HG02885 (cell line): ENCODE data around the gene MIOX.

Experiments
- ATAC-seq: cut with Tn5 transposase; IDR thresholded peaks from one replicate; pipeline ENCODE4 v1.9.1; 2021; ENCODE audit warnings: mild to moderate bottlenecking; ENCODE audit not compliant: unreplicated experiment, poor library complexity

MIOX gene

DNA sequence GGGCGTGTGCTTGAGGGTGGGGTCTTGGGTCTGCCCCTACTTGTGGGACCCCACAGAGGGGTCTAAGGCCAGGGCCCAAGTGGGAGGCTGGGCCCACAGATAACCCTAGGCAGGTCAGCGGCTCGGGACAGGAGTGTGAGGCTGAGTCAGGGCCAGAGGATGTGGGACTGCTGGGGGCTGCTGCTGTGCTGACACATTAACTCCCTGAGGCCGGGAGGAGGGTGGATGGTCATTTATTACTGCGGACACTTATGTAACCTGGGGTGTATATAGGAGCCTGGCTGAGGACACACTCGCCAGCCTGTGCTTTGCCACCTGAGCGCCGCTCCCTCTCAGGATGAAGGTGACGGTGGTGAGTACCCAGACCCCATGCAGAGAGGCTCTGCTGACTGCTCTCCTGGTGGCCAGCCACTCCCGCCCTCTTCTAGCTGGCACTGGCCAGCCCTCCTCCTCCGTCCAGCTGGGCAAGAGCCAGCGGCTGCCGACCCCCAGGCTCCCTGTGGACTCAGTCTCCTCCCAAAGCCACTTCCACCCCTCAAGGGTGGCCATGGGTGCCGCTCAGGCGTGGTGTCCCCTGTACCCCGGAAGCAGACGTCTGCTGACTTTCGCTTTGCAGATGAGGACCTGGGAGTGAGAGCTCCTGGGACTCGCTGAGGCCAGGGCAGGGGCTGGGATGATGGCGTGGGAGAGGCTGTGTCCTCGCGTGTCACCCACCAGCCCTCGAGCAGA lies at the start of gene MIOX:
Gene MIOX (plus strand): TSS at position 299 of the 729 bp plus-strand sequence. CDS start 39 bp downstream, at position 338.
- no peak for ATAC-seq

DNA sequence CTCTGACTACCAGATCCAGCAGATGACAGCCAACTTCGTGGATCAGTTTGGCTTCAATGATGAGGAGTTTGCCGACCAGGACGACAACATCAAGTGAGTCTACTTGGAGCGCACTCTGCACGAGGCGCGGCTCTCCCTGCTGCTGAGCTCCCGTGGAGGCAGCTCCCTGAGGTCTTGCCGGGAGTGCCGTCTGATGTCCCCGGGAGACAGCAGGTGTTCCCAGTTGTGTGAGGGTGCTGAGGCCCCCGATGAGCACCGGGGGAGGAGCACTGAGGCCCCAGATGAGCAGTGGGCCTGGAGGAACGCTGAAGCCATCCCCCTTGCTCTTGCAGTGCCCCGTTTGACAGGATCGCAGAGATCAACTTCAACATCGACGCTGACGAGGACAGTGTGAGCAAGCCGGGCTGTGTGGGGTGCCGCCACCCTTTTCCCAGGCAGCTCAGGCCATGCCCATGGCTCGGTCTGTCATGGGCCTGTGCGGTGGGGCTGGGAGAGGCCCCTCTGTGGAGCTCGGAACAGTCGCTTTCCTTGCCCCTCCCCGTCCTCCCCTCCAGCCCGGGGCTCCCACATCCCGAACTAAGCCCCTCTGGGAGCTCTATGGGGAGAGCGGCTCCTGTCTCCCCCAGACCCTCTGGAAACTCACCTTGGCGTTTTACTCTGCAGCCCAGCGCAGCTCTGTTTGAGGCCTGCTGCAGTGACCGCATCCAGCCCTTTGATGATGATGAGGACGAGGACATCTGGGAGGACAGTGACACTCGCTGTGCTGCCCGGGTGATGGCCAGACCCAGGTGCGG lies 49.0 kb upstream of the MIOX start:
- no peak for ATAC-seq

DNA sequence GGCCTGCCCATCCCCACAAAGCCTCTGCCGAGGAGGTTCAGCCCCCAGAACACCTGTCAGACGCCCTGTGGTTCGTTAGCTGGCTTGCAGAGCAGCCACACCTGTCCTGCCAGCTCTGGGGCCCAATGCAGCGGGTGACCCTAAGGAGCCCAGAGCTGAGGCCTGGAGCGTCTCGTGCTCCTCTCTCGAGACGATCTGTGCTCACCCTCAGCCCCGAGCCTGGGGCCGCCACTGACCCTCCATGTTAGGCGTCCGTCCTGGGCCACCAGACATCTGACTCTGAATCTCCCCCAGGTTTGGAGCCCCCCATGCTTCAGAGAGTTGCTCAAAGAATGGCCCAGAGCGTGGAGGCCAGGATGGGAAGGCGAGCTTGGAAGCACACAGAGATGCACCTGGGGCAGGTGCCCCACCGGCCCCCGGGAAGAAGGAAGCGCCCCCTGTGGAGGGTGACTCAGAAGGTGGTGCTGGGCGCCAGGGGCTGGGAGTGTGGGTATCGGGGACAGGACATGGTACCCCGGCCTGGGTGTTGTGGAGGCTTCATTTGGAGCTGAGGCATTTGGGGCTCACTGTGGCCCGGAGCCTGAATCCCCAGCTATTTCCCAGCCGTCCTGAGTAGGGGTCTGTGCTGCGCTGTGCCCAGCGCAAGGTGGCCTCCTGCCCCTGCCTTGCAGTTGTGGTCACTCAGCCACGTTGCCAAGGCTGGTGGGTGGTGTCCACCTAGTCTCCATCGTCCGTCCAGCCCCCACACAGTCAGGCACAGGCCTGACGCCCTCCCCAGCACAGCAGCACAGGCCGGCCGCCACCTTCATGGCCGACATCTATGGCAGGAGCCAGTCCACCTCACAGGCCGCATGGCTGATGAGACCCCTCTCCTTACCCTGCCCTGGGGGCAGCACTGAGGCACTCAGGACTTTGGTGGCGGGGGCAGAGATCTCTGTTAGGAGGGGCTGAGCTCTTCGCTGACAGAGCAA lies 48.1 kb upstream of the MIOX start:
- no peak for ATAC-seq

DNA sequence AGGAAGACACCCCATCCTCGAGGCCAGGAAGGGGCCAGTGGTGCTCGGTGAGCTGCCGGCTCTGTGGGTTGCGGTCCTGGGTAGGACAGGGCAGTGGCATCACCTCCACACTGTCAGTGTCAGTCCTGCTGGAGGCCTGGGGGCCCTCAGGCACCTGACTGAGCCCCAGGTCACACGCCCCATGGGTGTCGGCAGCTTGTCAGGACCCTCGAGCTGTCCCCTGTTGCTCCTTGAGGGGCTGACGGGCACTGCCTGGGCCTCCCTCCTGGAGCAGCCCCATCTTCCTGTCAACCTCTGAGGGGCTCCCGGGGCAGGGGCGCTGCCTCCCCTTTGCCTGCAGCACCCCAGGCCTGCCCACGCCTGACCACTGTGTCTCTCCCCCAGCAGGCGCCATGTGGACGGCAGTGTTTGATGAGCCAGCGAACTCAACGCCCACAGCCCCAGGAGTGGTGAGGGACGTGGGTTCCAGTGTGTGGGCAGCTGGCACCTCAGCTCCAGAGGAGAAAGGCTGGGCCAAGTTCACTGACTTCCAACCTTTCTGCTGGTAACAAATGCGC lies 47.3 kb upstream of the MIOX start:
- no peak for ATAC-seq

DNA sequence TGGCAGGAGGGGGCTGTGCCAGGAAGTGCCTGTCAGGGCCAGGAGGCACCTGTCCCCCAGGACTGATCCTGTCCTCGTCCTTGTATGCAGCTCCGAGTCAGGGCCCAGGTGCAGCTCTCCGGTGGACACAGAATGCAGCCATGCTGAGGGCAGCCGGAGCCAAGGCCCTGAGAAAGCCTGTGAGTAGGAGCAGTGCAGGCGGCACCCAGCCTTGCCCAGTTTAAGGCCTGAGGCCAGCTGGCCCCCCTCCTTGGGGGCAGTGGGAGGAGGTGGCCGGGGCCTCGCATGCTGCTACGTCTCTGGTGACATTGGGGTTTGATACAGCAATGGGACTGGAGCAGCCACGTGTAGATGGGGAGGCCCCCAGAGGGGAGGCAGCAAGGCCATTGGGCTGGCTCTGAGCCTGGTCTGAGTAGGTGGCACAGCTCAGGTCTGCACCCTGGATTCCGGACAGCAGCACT lies 46.8 kb upstream of the MIOX start:
- ATAC-seq, result no peak

DNA sequence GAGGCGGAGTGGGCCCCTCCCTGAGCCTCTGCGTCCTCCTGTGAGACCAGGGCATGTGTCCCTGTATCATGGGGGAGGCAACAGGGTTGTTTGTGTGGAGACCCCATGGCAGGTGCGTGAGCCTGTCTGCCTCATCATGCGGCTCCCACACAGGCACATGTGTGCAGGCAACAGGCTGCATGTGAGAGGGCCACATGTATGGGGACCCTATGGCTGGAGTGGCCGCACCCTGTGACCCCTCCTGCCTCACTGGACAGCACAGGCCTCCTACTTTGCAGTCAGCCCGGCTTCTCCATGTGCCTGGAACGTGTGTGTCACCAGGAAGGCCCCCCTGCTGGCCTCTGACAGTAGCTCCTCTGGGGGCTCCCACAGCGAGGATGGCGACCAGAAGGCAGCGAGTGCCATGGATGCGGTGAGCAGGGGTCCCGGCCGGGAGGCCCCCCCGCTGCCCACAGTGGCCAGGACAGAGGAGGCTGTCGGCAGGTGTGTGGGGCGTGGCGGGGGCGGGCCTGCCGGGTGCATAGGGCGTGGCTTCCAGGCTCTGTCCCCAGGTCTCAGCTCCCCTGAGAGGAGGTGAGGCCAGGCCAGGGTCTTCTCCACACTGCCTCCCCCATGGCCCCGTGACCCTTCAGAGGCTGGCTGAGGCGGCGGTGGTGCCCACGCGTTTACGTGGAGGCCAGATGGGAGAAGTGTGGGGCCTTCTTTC lies 46.0 kb upstream of the MIOX start:
- ATAC-seq, result no peak

DNA sequence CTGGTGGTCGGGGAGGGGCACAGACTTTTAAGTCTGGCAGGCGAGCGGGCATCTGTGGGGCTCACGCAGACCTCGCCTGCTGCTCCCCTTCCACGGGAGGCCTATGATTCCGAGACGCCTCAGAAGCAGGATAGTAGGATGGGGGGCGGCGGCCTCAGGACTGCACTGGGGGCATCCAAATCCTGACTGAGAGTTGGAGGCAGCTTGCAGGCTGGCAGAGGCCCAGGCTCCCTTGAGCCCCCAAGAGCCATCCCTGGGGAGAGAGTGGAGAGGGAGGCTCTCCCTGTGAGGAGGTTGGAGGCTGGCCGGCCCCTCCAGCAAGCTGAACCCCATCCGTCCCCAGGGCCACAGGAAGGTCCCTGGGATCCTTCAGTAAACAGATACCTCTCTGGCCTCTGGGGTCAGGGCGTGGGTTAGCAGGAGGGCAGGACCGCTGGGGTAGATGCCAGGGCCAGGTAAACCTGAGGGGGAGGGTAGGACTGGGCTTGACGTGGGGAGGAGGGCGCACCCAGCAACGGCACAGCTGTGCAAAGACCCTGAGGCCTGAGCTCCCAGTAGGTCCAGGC lies 45.1 kb upstream of the MIOX start:
- ATAC-seq, result no peak

DNA sequence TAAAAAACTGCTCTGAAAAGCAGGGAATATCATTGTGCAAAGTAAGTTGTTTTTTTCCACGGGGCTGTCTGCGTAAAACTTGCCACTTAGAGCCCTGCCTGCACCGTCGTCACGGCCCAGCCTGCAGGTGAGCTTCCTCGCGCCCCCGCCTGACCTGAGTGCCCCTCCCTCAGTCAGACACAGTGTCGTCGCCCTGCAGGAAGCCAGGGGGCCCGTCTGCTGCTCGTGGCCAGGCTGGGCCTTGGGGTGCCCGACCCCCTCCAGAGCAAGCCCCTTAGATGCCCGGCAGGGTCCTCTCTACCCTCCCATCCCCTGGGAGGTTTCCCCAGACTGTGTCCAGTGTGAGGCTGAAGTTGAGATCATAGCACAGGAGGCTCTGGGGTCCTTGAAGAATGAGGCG lies 43.5 kb upstream of the MIOX start:
- ATAC-seq, result no peak

DNA sequence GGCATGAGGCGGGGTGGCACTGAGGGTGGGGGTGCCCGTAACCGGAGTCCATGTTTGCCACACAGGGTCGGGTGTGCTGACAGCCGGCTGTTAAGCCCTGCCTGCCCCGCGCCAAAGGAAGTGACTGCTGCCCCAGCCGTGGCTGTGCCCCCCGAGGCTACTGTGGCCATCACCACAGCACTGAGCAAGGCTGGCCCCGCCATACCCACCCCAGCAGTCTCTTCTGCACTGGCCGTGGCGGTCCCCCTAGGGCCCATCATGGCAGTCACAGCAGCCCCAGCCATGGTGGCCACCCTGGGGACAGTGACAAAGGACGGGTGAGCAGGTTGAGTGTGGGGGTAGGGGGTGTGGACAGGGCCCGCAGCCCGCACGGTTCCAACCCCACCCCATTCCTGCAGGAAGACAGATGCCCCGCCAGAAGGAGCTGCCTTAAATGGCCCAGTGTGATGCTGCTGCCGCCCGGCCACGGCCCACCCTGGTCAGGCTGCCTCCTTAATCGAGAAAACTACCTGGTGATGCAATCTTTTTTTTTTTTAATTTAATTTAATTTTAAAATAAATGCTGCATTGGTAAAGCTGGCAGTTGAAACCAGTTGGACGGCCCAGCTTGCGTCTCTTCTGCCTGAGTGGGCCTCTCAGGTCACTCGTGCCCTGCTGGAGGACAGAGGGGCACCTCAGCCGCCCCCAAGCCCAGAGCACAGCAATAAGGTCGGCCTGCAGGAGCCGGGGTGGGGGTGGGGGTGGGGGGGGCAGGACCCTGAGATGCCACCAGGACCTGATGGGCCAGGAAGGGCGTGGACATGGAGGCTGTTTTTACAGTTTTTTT lies 42.6 kb upstream of the MIOX start:
- no peak for ATAC-seq

DNA sequence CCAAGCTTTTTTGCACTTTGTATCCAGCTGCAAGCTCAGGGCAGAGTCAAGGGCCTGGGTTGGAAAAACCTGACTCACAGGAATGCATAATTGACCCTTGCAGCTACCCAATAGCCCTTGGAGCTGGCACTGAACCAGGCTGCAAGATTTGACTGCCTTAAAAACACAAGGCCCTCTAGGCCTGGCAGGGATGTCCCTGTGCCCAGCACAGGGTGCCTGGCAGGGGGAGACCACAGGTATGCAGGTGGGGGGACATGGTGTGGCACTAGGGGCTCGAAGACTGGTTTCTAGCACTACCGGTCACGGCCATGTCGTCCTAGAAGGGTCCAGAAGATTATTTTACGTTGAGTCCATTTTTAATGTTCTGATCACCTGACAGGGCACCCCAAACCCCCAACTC lies 42.0 kb upstream of the MIOX start:
- no peak for ATAC-seq

DNA sequence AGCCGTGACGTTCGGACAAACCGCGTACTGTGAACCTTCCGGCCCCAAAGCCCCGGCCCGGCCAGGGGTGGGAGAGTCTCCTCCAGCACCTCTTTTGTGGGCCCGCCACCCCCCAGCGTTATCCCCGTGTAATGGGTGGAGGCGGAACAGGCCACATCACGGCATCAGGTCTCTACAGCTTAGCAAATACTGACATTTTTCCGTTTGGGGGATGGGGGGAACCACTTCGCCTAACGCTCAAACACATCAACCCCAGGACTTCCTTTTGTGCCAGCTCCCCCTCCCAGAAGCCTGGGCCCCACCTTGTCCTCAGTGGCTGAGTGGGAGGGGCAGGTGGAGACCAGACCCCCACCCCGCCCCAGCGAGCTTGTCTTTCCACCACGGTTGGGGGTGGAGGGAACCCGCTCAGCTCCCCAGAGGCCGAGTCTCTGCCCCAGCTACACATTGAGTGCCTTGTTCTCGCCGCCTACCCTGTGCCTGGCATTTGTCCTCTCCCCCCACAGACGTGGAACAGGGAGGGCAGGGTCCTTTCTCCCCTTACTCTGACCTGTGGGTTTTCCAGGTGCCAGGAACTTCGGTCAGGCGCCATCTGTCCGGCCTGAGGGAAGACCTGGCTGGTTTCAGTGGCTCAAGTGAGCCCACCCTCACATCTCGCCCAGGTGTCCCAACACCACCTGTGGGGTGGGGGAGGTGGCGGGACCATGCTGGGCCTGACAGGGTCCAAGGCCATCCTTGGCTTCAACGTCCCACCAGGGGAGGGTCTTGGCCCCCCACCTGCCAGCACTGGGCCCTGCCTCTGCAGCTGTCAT lies 41.4 kb upstream of the MIOX start:
- ATAC-seq, result no peak

DNA sequence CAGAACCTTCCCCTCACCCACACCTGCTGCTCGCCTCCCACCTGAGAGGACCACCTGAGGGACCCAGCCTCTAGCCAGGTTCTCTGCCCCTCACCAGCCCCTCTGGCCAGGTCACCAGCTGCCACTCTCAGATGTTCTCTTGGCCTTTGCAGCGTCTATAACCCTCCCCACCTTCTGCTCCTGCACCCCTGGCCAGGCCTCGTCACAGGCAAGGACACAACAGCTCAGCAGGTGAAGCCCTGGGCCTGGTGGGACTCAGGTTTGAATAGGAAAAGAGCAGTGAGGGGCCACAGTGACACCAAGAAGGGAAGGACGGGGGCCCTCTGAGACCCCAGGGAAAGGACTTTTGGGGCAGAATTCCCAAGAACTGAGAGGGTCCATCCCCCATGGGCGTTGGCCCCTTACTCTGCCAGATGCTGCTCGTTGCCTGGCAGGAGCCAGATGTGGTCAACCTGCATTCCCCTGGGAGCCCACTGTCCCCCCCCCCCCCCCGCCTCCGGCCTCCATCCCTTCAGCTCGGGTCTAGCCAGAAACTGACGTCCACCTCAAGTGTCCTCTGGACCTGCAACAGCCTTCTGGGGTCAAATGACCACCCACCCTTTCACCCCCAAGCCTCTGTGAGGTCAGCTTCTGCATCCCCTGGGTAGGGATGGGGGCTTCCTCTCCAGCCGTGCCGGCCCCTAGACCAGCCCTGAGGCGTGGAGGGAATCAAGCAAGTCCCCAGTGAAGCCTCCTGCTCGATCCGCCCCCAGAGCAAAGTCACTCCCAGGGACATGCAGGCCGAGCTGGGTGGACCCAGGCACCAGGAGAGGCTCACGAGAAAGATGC lies 40.6 kb upstream of the MIOX start:
- ATAC-seq, result no peak

DNA sequence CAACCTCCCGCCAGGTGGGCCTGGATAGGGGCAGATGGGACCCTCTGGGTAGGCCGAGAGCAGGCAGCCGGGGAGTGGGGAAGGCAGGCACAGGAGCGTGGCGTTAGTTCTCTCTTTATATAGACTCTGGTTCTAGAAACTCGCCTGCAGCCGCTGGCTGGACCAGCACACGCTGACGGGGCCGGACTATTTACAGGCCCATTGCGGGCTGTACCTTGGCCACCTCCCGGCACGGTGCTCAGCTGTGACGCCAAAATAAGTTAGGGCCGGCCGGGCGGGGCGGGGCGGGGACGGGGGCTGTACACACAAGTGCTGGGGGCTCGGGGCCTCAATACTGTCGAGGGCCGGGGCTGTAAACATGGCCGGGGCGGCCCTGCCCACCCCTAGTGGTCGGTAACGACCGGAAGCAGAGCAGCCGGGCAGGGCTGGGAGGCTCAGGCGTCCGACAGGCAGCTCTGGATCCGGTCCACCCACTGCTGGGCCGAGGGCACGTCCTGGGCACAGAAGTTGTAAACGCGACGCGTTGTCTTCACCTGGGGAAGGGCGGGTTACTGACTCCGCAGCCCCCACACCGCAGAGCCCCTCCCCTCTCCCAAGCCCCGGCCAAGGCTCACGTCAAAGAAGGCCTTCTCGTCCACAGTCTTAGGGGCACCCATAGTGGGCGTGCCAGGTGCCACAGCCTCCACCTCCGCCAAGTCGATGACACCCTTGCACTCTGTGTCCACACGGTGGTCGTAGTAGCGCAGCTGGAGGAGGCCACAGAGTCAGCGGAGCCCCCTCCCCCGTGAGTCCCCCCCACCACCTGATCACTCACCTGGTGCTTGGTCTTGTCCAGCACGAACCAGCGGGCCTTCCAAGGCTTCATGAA lies 39.7 kb upstream of the MIOX start:
- ATAC-seq, result no peak

DNA sequence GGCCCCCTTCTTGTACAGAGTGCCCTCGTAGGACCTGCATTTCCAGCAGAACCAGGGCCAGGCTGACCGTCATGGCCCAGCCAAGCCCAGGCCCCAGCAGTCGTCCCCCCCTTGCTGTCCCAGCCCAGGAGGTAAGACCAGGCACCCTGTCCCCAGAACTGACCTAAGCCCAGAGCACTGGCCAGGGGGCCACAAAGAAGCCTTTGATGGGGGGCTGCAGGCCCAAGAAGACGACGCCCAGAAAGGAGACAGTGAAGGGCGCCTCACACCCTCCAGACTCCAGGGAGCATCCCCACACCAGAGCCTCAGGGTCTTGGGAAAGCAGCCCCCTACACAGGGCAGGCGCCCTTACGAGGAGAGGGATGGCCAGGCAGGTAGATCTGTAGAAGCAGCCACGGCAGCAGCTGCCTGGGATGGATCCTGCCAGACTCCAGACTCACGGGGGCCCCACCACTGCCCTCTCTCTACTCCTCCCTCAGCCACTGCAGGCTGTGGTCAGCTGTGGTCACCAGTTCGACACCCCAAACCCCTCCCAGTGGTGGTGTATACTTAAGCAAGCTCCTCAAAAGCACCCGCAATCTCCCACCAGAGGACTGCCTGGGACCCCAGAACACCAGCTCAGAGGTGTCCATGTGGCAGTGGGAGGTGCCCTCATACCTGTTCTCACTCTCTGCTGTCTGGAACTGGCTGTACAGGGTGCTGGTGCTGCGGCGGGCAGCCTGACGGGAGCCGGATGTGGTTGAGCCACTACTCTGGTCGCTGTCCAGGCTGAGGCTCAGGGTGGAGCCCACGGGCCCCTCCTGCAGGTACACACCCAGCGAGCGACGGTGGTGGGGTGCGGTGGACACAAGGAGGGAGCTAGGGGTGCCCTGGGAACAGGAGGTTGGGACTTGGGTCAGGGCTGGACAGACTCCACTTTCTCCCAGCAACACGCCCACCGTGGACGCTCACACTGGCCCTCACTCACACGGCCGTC lies 38.8 kb upstream of the MIOX start:
- no peak for ATAC-seq

DNA sequence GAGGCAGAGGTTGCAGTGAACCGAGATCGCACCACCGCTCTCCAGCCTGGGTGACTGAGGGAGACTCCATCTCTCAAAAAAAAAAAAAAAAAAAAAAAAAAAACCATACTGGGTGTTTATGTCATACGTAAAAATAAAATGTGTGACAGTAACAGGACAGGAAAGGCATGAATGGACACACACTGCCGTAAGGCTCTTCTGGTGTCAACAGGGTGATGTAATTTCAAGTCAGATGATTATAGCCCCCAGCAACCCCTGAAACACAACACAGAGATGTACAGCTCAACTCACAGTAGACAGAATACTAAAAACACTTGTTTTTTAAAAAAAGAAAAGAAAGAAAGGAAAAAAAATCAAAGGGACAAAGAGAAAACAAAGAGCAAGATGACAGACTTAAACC lies 34.0 kb upstream of the MIOX start:
- no peak for ATAC-seq
